ENCODE measurements around the gene FAIM2. TPM values are rescaled to one million over a fixed set of nuclear protein-coding genes. Genes with fewer than 3 reads are reported as not detected.

FAIM2 gene
- polyA plus RNA-seq, 1 donor from 2014 or later, result 5.3 TPM

GRCh38 chr12:49887536-49888401, 15.9 kb downstream of the FAIM2 start:
- Histone ChIP-seq H3K79me2 (replicated peaks; ENCODE audit: insufficient read depth, low read length) (no peaks in the 10 kb centered on the region), H3K9me3 (ENCODE audit: low read length) (no peaks in the 10 kb centered on the region), H4K20me1 (ENCODE audit: insufficient read depth) (no peaks in the 10 kb centered on the region), H3K9ac (ENCODE audit: low read length) (no peak overlapping the region), H3K36me3 (ENCODE audit: insufficient read depth, low read length) (no peaks in the 10 kb centered on the region), H2AFZ (ENCODE audit: low read depth, low read length) (no peak overlapping the region), H3K27me3 (ENCODE audit: insufficient read depth, low read depth, low read length) (no peaks in the 10 kb centered on the region), H3K4me3 (ENCODE audit: low read length) (no peak overlapping the region), H3F3A (ENCODE audit: insufficient read depth, low read length, poor library complexity, severe bottlenecking) (no peaks in the 10 kb centered on the region), H3K9me2 (ENCODE audit: insufficient read depth, low read length) (no peaks in the 10 kb centered on the region), H3K4me2 (ENCODE audit: low read length) (no peak overlapping the region), H3K27ac (ENCODE audit: low read length) (no peak overlapping the region)
- no peak for TF ChIP-seq RAD21 (conservative IDR thresholded peaks at IDR 0.05)
- TF ChIP-seq EP300 (conservative IDR thresholded peaks at IDR 0.05; ENCODE audit: poor library complexity, severe bottlenecking), result no peak
- TF ChIP-seq EZH2 (IDR thresholded peaks at IDR 0.05; ENCODE audit: borderline replicate concordance, insufficient read depth, low read length, poor library complexity, severe bottlenecking), result no peak
- TF ChIP-seq POLR2AphosphoS5 (IDR thresholded peaks at IDR 0.05), result no peak
- no peak for TF ChIP-seq CTCF (IDR thresholded peaks at IDR 0.05; ENCODE audit: poor library complexity, severe bottlenecking)
- TF ChIP-seq MXI1 (conservative IDR thresholded peaks at IDR 0.05; ENCODE audit: poor library complexity, severe bottlenecking), result no peak
- TF ChIP-seq SMC3 (conservative IDR thresholded peaks at IDR 0.05; ENCODE audit: poor library complexity), result no peak
- no peak for TF ChIP-seq REST (IDR thresholded peaks at IDR 0.05; ENCODE audit: borderline replicate concordance)
- TF ChIP-seq TAF1 (IDR thresholded peaks at IDR 0.05; ENCODE audit: low read depth), result no peak

- H3K4me3 ChIP-seq (ENCODE audit: low read length), result no peak overlapping the region
- TF ChIP-seq REST (IDR thresholded peaks at IDR 0.05; ENCODE audit: borderline replicate concordance), result no peak
- TF ChIP-seq TAF1 (IDR thresholded peaks at IDR 0.05; ENCODE audit: low read depth), result no peak
- no peak for TF ChIP-seq POLR2AphosphoS5 (IDR thresholded peaks at IDR 0.05)
- TF ChIP-seq CTCF (IDR thresholded peaks at IDR 0.05; ENCODE audit: poor library complexity, severe bottlenecking), result no peak
- no peak for TF ChIP-seq EZH2 (IDR thresholded peaks at IDR 0.05; ENCODE audit: borderline replicate concordance, insufficient read depth, low read length, poor library complexity, severe bottlenecking)
- TF ChIP-seq EP300 (conservative IDR thresholded peaks at IDR 0.05; ENCODE audit: poor library complexity, severe bottlenecking), result no peak
- TF ChIP-seq SMC3 (conservative IDR thresholded peaks at IDR 0.05; ENCODE audit: poor library complexity), result no peak
- TF ChIP-seq RAD21 (conservative IDR thresholded peaks at IDR 0.05), result no peak
- no peak for TF ChIP-seq MXI1 (conservative IDR thresholded peaks at IDR 0.05; ENCODE audit: poor library complexity, severe bottlenecking)
- no peaks in the 10 kb centered on the region for H3K9me3 ChIP-seq (ENCODE audit: low read length)
- no peak overlapping the region for H3K9ac ChIP-seq (ENCODE audit: low read length)
- H2AFZ ChIP-seq (ENCODE audit: low read depth, low read length), result no peak overlapping the region
- H3K36me3 ChIP-seq (ENCODE audit: insufficient read depth, low read length), result no peaks in the 10 kb centered on the region
- H4K20me1 ChIP-seq (ENCODE audit: insufficient read depth), result no peaks in the 10 kb centered on the region
- H3K9me2 ChIP-seq (ENCODE audit: insufficient read depth, low read length), result no peaks in the 10 kb centered on the region
- H3K79me2 ChIP-seq (replicated peaks; ENCODE audit: insufficient read depth, low read length), result no peaks in the 10 kb centered on the region
- no peak overlapping the region for H3K27ac ChIP-seq (ENCODE audit: low read length)
- H3K27me3 ChIP-seq (ENCODE audit: insufficient read depth, low read depth, low read length), result no peaks in the 10 kb centered on the region
- H3F3A ChIP-seq (ENCODE audit: insufficient read depth, low read length, poor library complexity, severe bottlenecking), result no peaks in the 10 kb centered on the region
- no peak overlapping the region for H3K4me2 ChIP-seq (ENCODE audit: low read length)
Measured at GRCh38 chr12:49887091-49887490, 16.6 kb downstream of the FAIM2 start.

Measured in neural cell (in vitro differentiated cells).